Neural progenitor cell (in vitro differentiated cells): Measurements from ENCODE around the gene SLC4A4. TPM values are rescaled to one million over a fixed set of nuclear protein-coding genes. Genes with fewer than 3 reads are reported as not detected.
A peak's percentile ranks its signal among the peaks of the same experiment; 100 is the strongest.

Source experiments
- DNase-seq: peaks from one replicate; pipeline ENCODE4 v3.0.0-alpha.2; 2016; ENCODE audit warnings: low spot score
- H2AFZ ChIP-seq: fragments of 200-600 bp; sonication (generic); replicated peaks from 2 replicates; pipeline ENCODE4 v1.6.1; 2016; ENCODE audit warnings: antibody characterized with exemption
- H3F3A ChIP-seq: fragments of 200-600 bp; sonication (generic); 2 replicates; pipeline ENCODE4 v1.6.1; 2016; ENCODE audit warnings: antibody characterized with exemption, low read depth
- H3K27ac ChIP-seq: fragments of 200-600 bp; sonication (generic); 2 replicates; pipeline ENCODE4 v1.5.1; 2016; ENCODE audit warnings: mild to moderate bottlenecking
- H3K27me3 ChIP-seq: fragments of 200-600 bp; sonication (generic); 2 replicates; pipeline ENCODE4 v1.6.1; 2016; ENCODE audit warnings: mild to moderate bottlenecking, moderate library complexity
- H3K36me3 ChIP-seq: fragments of 200-600 bp; sonication (generic); 2 replicates; pipeline ENCODE4 v1.5.1; 2016
- H3K4me1 ChIP-seq: fragments of 200-600 bp; sonication (generic); 2 replicates; pipeline ENCODE4 v1.6.1; 2016; ENCODE audit warnings: mixed run types
- H3K4me2 ChIP-seq: fragments of 200-600 bp; sonication (generic); 2 replicates; pipeline ENCODE4 v1.6.1; 2016
- H3K4me3 ChIP-seq: fragments of 200-600 bp; sonication (generic); 2 replicates; pipeline ENCODE4 v1.5.1; 2016
- H3K79me2 ChIP-seq: fragments of 200-600 bp; sonication (generic); 2 replicates; pipeline ENCODE4 v1.6.1; 2016; ENCODE audit warnings: low read depth
- H3K9ac ChIP-seq: fragments of 200-600 bp; sonication (generic); 2 replicates; pipeline ENCODE4 v1.6.1; 2016
- H3K9me3 ChIP-seq: fragments of 200-600 bp; sonication (generic); 2 replicates; pipeline ENCODE4 v1.5.1; 2016; ENCODE audit warnings: low read depth
- H4K20me1 ChIP-seq: fragments of 200-600 bp; sonication (generic); 2 replicates; pipeline ENCODE4 v1.6.1; 2016; ENCODE audit warnings: low read depth
- H3K27ac Mint-ChIP-seq: 3 replicates; pipeline ENCODE4 v1.8.0; 2021; ENCODE audit warnings: mixed read lengths
- H3K27me3 Mint-ChIP-seq: 2 replicates; pipeline ENCODE4 v1.8.0; 2022; ENCODE audit warnings: low read depth, mild to moderate bottlenecking, inconsistent platforms, moderate library complexity, mixed read lengths; ENCODE audit not compliant: insufficient read depth
- H3K36me3 Mint-ChIP-seq: 3 replicates; pipeline ENCODE4 v1.8.0; 2021; ENCODE audit warnings: mixed read lengths
- H3K4me1 Mint-ChIP-seq: 3 replicates; pipeline ENCODE4 v1.8.0; 2021; ENCODE audit warnings: mixed read lengths
- H3K4me3 Mint-ChIP-seq: 3 replicates; pipeline ENCODE4 v1.8.0; 2021; ENCODE audit warnings: mild to moderate bottlenecking, moderate library complexity, mixed read lengths
- H3K9me3 Mint-ChIP-seq: 3 replicates; pipeline ENCODE4 v1.8.0; 2020; ENCODE audit warnings: mixed read lengths
- CTCF ChIP-seq: fragments of 200-600 bp; sonication (generic); IDR thresholded peaks from 2 replicates; pipeline ENCODE4 v1.5.1; 2017; ENCODE audit warnings: antibody characterized with exemption, mild to moderate bottlenecking
- EZH2 ChIP-seq: fragments of 200-600 bp; sonication (generic); IDR thresholded peaks from 2 replicates; pipeline ENCODE4 v1.6.1; 2017; ENCODE audit warnings: antibody characterized with exemption, mild to moderate bottlenecking, moderate library complexity
- EZH2phosphoT487 ChIP-seq: fragments of 200-600 bp; sonication (generic); IDR thresholded peaks from 2 replicates; pipeline ENCODE4 v1.6.1; 2017; ENCODE audit warnings: antibody characterized with exemption
- total RNA-seq: library from RNA; depleted of rRNA; stranded (reverse); fragments of >200 nt; gene quantifications from 2 replicates; pipeline ENCODE4 v1.2.3, GENCODE V29; 2015; ENCODE audit warnings: low replicate concordance

Gene SLC4A4
- total RNA-seq, 1 donor from 2014 or later: not detected

GRCh38 chr4:71460371-71460770, 121.6 kb downstream of the SLC4A4 start:
- Histone ChIP-seq H3K4me1 (no peaks in the 10 kb centered on the region), H3K27me3 (no peaks in the 10 kb centered on the region), H2AFZ (peak overlapping the region; percentile 94), H3F3A (no peaks in the 10 kb centered on the region), H3K4me3 (no peak overlapping the region), H3K79me2 (no peaks in the 10 kb centered on the region), H4K20me1 (no peaks in the 10 kb centered on the region), H3K27ac (no peak overlapping the region), H3K36me3 (no peaks in the 10 kb centered on the region), H3K4me2 (no peak overlapping the region), H3K9ac (no peak overlapping the region), H3K9me3 (no peaks in the 10 kb centered on the region)
- no peak for DNase-seq
- Mint-ChIP-seq H3K4me1 (peaks cover 4% of the 10 kb centered on the region), H3K9me3 (no peaks in the 10 kb centered on the region), H3K27ac (no peak overlapping the region), H3K4me3 (no peak overlapping the region), H3K27me3 (no peaks in the 10 kb centered on the region), H3K36me3 (no peaks in the 10 kb centered on the region)
- no peak for TF ChIP-seq CTCF

GRCh38 chr4:71461422-71461821, 122.6 kb downstream of the SLC4A4 start:
- Histone ChIP-seq H3K4me3 (no peak overlapping the region), H3K9ac (no peak overlapping the region), H3K27ac (no peak overlapping the region), H3K9me3 (no peaks in the 10 kb centered on the region), H3K4me2 (no peak overlapping the region), H4K20me1 (no peaks in the 10 kb centered on the region), H3K4me1 (no peaks in the 10 kb centered on the region), H3K79me2 (no peaks in the 10 kb centered on the region), H3F3A (no peaks in the 10 kb centered on the region), H3K27me3 (no peaks in the 10 kb centered on the region), H2AFZ (no peak overlapping the region), H3K36me3 (no peaks in the 10 kb centered on the region)
- DNase-seq: no peak
- no peak overlapping the region for H3K4me3 Mint-ChIP-seq
- H3K27ac Mint-ChIP-seq: no peak overlapping the region
- TF ChIP-seq EZH2 (no peak), EZH2phosphoT487 (no peak), CTCF (no peak)
- H3K4me1 Mint-ChIP-seq: peaks cover 4% of the 10 kb centered on the region
- H3K36me3 Mint-ChIP-seq: no peaks in the 10 kb centered on the region
- H3K27me3 Mint-ChIP-seq: no peaks in the 10 kb centered on the region
- H3K9me3 Mint-ChIP-seq: no peaks in the 10 kb centered on the region

DNA sequence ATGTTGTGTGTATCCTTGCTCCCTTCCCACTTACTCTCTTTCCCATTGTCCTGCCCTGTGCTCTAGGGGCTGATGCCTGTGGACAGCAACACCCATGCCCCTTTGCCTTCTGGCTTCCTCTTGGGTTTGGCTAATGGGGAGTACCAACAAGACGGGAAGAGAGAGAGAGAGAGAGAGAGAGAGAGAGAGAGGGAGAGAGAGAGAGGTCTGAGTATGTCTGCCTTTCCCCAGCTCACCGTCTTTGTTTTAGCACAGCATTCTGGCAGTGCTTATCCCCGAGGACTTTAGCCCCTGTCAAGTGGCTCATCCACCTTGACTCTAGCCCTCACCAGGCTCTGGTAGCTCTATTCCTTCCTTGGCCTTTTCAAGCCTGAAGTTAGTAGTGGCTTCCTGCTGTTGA, 128.0 kb downstream of the SLC4A4 start:
- Histone ChIP-seq H3K9ac (no peak overlapping the region), H3K27ac (no peak overlapping the region), H3K36me3 (no peaks in the 10 kb centered on the region), H3F3A (no peaks in the 10 kb centered on the region), H3K27me3 (no peaks in the 10 kb centered on the region), H3K4me3 (no peak overlapping the region), H4K20me1 (no peaks in the 10 kb centered on the region), H2AFZ (no peak overlapping the region), H3K4me1 (no peaks in the 10 kb centered on the region), H3K9me3 (no peaks in the 10 kb centered on the region), H3K4me2 (no peak overlapping the region), H3K79me2 (no peaks in the 10 kb centered on the region)
- no peaks in the 10 kb centered on the region for H3K36me3 Mint-ChIP-seq
- no peaks in the 10 kb centered on the region for H3K4me1 Mint-ChIP-seq
- TF ChIP-seq EZH2phosphoT487 (no peak), CTCF (no peak), EZH2 (no peak)
- no peak for DNase-seq
- H3K9me3 Mint-ChIP-seq: no peaks in the 10 kb centered on the region
- no peak overlapping the region for H3K27ac Mint-ChIP-seq
- H3K27me3 Mint-ChIP-seq: no peaks in the 10 kb centered on the region
- no peak overlapping the region for H3K4me3 Mint-ChIP-seq
